LNCAP (cell line): ENCODE results near the gene DCT.

Source experiments
- CTCF ChIP-seq: fragments of 450-650 bp; IDR thresholded peaks from 2 replicates; pipeline ENCODE4 v1.5.1; 2017; ENCODE audit warnings: mild to moderate bottlenecking

Gene DCT

GRCh38 chr13:94505730-94506129, 26.2 kb upstream of the DCT start:
- TF ChIP-seq CTCF, result no peak

- TF ChIP-seq CTCF, result no peak
These were observed 24.4 kb upstream of the DCT start for GRCh38 chr13:94503851-94504250.

- TF ChIP-seq CTCF, result no peak
These were observed 16.3 kb upstream of the DCT start for GRCh38 chr13:94495806-94496205.

GRCh38 chr13:94494026-94494425, 14.5 kb upstream of the DCT start:
- no peak for TF ChIP-seq CTCF

- TF ChIP-seq CTCF, result no peak
These were observed 7.6 kb upstream of the DCT start for GRCh38 chr13:94487043-94487442.

GRCh38 chr13:94483970-94484369, 4.5 kb upstream of the DCT start:
- no peak for TF ChIP-seq CTCF

- no peak for TF ChIP-seq CTCF
These were observed 2.5 kb upstream of the DCT start for GRCh38 chr13:94481941-94482340.

GRCh38 chr13:94480672-94481145, 1.2 kb upstream of the DCT start:
- TF ChIP-seq CTCF, result no peak
